GM18499 (cell line): ENCODE measurements around the gene HAO2.
"Not testable (repeated sequence)": the region's sequence is repeated elsewhere in the genome, so short reads cannot be mapped to it uniquely, and the experiment has no call there.

Source experiments
- ATAC-seq: cut with Tn5 transposase; IDR thresholded peaks from one replicate; pipeline ENCODE4 v1.9.1; 2021; ENCODE audit warnings: moderate number of reproducible peaks; ENCODE audit not compliant: insufficient read depth, unreplicated experiment

HAO2 gene

GRCh38 chr1:119341372-119341947 lies 27.1 kb upstream of the HAO2 start:
- no peak for ATAC-seq

GRCh38 chr1:119345398-119345797 lies 23.2 kb upstream of the HAO2 start:
- no peak for ATAC-seq

GRCh38 chr1:119347858-119348257 lies 20.7 kb upstream of the HAO2 start:
- ATAC-seq, result peak; percentile 72

GRCh38 chr1:119348941-119349340 lies 19.6 kb upstream of the HAO2 start:
- ATAC-seq, result no peak

GRCh38 chr1:119350866-119351265 lies 17.7 kb upstream of the HAO2 start:
- ATAC-seq, result not testable (repeated sequence)

- ATAC-seq, result no peak
These were observed 16.6 kb upstream of the HAO2 start for GRCh38 chr1:119351997-119352396.

- no peak for ATAC-seq
These were observed 14.7 kb upstream of the HAO2 start for GRCh38 chr1:119353836-119354235.

GRCh38 chr1:119358636-119359035 lies 9.9 kb upstream of the HAO2 start:
- no peak for ATAC-seq

GRCh38 chr1:119359730-119360129 lies 8.9 kb upstream of the HAO2 start:
- ATAC-seq, result no peak

GRCh38 chr1:119361205-119361604 lies 7.4 kb upstream of the HAO2 start:
- ATAC-seq, result no peak

- ATAC-seq, result no peak
These were observed 6.8 kb upstream of the HAO2 start for GRCh38 chr1:119361620-119362344.

GRCh38 chr1:119363162-119363561 lies 5.4 kb upstream of the HAO2 start:
- no peak for ATAC-seq

- ATAC-seq, result no peak
These were observed 3.9 kb upstream of the HAO2 start for GRCh38 chr1:119364640-119365039.

GRCh38 chr1:119366424-119366823 lies 2.2 kb upstream of the HAO2 start:
- no peak for ATAC-seq

- ATAC-seq, result no peak
These were observed 1.0 kb upstream of the HAO2 start for GRCh38 chr1:119367432-119368124.

GRCh38 chr1:119370748-119371147 lies 2.2 kb downstream of the HAO2 start:
- no peak for ATAC-seq

- no peak for ATAC-seq
These were observed 3.2 kb downstream of the HAO2 start for GRCh38 chr1:119371815-119372214.

- ATAC-seq, result peak; percentile 51
These were observed 4.0 kb downstream of the HAO2 start for GRCh38 chr1:119372503-119373086.

GRCh38 chr1:119373465-119373864 lies 4.9 kb downstream of the HAO2 start:
- ATAC-seq, result no peak

- ATAC-seq, result no peak
These were observed 5.8 kb downstream of the HAO2 start for GRCh38 chr1:119374208-119374874.

- no peak for ATAC-seq
These were observed 6.8 kb downstream of the HAO2 start for GRCh38 chr1:119375366-119375765.
